Fibroblast of mammary gland (primary cell): ENCODE measurements around the gene MAN1C1.
"Not testable (repeated sequence)": the region's sequence is repeated elsewhere in the genome, so short reads cannot be mapped to it uniquely, and the experiment has no call there.

ENCODE experiments used
- DNase-seq: peaks from one replicate; pipeline ENCODE4 v3.0.0-alpha.2; 2010; ENCODE audit warnings: low read depth
- H3K4me3 ChIP-seq: 2 replicates; pipeline ENCODE4 v1.5.1; 2011; ENCODE audit warnings: low read depth, mild to moderate bottlenecking, low read length, moderate library complexity; ENCODE audit not compliant: control insufficient read depth
- CTCF ChIP-seq: conservative IDR thresholded peaks from 2 replicates; pipeline ENCODE4 v1.5.1; 2011; ENCODE audit warnings: low read depth, low read length, inconsistent platforms; ENCODE audit not compliant: control insufficient read depth, insufficient read depth

Gene MAN1C1

GRCh38 chr1:25583519-25584370 lies 32.8 kb upstream of the MAN1C1 start:
- no peak for DNase-seq
- no peak for TF ChIP-seq CTCF
- no peak overlapping the region for H3K4me3 ChIP-seq

GRCh38 chr1:25586181-25586588 lies 30.4 kb upstream of the MAN1C1 start:
- no peak for TF ChIP-seq CTCF
- H3K4me3 ChIP-seq = no peak overlapping the region
- DNase-seq = no peak

- DNase-seq = no peak
- no peak for TF ChIP-seq CTCF
- no peak overlapping the region for H3K4me3 ChIP-seq
Measured at GRCh38 chr1:25587290-25587689, 29.3 kb upstream of the MAN1C1 start.

GRCh38 chr1:25588224-25588623 lies 28.4 kb upstream of the MAN1C1 start:
- not testable (repeated sequence) for DNase-seq, H3K4me3 ChIP-seq

GRCh38 chr1:25588786-25589185 lies 27.8 kb upstream of the MAN1C1 start:
- not testable (repeated sequence) for DNase-seq

GRCh38 chr1:25590096-25590824 lies 26.3 kb upstream of the MAN1C1 start:
- peak; percentile 40 for DNase-seq
- no peak overlapping the region for H3K4me3 ChIP-seq
- TF ChIP-seq CTCF = no peak

More at GRCh38 chr1:25588786-25589185, 27.8 kb upstream of the MAN1C1 start:
- not testable (repeated sequence) for H3K4me3 ChIP-seq

- no peak for TF ChIP-seq CTCF
- no peak for DNase-seq
- H3K4me3 ChIP-seq = no peak overlapping the region
Measured at GRCh38 chr1:25593861-25594260, 22.7 kb upstream of the MAN1C1 start.
